Stimulated activated CD4-positive, alpha-beta T cell treated with anti-CD3 and anti-CD28 coated beads, Interleukin-15, amount 100 ng/mL, for 1 hour (primary cell): ENCODE data around the gene ZNF565.
"Not testable (repeated sequence)": the region's sequence is repeated elsewhere in the genome, so short reads cannot be mapped to it uniquely, and the experiment has no call there.

ENCODE experiments used
- DNase-seq, 2 donors: peaks; one replicate each; pipeline ENCODE4 v3.0.0-alpha.2; 2020; ENCODE audit warnings: low read depth in 1 of 2, low spot score in 1 of 2

ZNF565 gene

GRCh38 chr19:36151144-36152018 lies 63.1 kb downstream of the ZNF565 start:
- no peak for DNase-seq

GRCh38 chr19:36150586-36150985 lies 63.9 kb downstream of the ZNF565 start:
- DNase-seq: no peak

GRCh38 chr19:36149673-36150406 lies 64.6 kb downstream of the ZNF565 start:
- no peak for DNase-seq

- no peak for DNase-seq
These were observed 69.8 kb downstream of the ZNF565 start for GRCh38 chr19:36144624-36145023.

GRCh38 chr19:36142496-36142895 lies 72.0 kb downstream of the ZNF565 start:
- DNase-seq: no peak

- no peak for DNase-seq
These were observed 72.4 kb downstream of the ZNF565 start for GRCh38 chr19:36142046-36142445.

- DNase-seq: peak; percentile 86 to 89
These were observed 73.2 kb downstream of the ZNF565 start for GRCh38 chr19:36141039-36141927.

- peak in 1 of 2 donors; percentile 16 for DNase-seq
These were observed 74.0 kb downstream of the ZNF565 start for GRCh38 chr19:36140304-36141038.

GRCh38 chr19:36139473-36140303 lies 74.8 kb downstream of the ZNF565 start, which contains the start of gene CAPNS1:
Gene CAPNS1, plus strand, starts transcription at chr19:36140066. Its CDS starts 946 bp downstream, at chr19:36141012.
- peak; percentile 84 to 85 for DNase-seq

GRCh38 chr19:36139120-36139472 lies 75.4 kb downstream of the ZNF565 start:
- no peak for DNase-seq

GRCh38 chr19:36136964-36137686 lies 77.3 kb downstream of the ZNF565 start:
- DNase-seq: no peak

- not testable (repeated sequence) for DNase-seq
These were observed 79.6 kb downstream of the ZNF565 start for GRCh38 chr19:36134867-36135266.
